ENCODE results near the gene FBXL20. TPM values are rescaled to one million over a fixed set of nuclear protein-coding genes. Genes with fewer than 3 reads are reported as not detected.
A peak's percentile ranks its signal among the peaks of the same experiment; 100 is the strongest.

The FBXL20 gene
- total and polyA plus RNA-seq, 9 of the 15 experiments (the other 6 are each of a cell fraction or from before 2014, with no cell fraction given) = 1.8 to 15.1 (median 5.6) TPM

GRCh38 chr17:39264119-39264518 is 137.3 kb downstream of the FBXL20 start:
- no peaks in the 10 kb centered on the region for H3K79me2 ChIP-seq (ENCODE audit: control insufficient read depth, insufficient read depth, low read length)
- DNase-seq (ENCODE audit: extremely low read depth in 1 of 4, low spot score in 3 of 4) (no peak), ATAC-seq (no peak), FAIRE-seq (no peak)
- no peak overlapping the region for H3K9ac ChIP-seq (ENCODE audit: insufficient read depth in 1 of 2, low read depth in 2 of 2, low read length in 2 of 2)
- H3K4me2 ChIP-seq (ENCODE audit: insufficient read depth, low read length) = no peak overlapping the region
- H3K9me1 ChIP-seq (ENCODE audit: control insufficient read depth, insufficient read depth, low read length) = no peaks in the 10 kb centered on the region
- no peak overlapping the region for H2AFZ ChIP-seq (ENCODE audit: low read depth, low read length)
- 65% methylated on average over 5 of the region's 5 CpGs for WGBS (ENCODE audit: insufficient coverage, low coverage, missing lambda C conversion rate)
- peaks cover 26% of the 10 kb centered on the region for H3K36me3 ChIP-seq (ENCODE audit: control insufficient read depth, insufficient read depth, low read length)
- POLR2A ChIA-PET = interaction anchor here (1.5 kb wide), 1 partner anchor 19 kb away, joined by 3 read pairs; no protein-coding TSS in a partner anchor
- BruUV-seq (replicated peaks) = no TSS peak
- no peaks in the 10 kb centered on the region for H3K9me3 ChIP-seq (replicated peaks; ENCODE audit: control insufficient read depth, insufficient read depth, low read depth, low read length)
- in situ Hi-C loops (cut with MboI) (no loop called here), intact Hi-C loops (cut with micrococcal nuclease) (no loop called here)
- no peaks in the 10 kb centered on the region; a peak in 1 of 5 replicates for H3K4me1 ChIP-seq (replicated peaks in 1 of 2; ENCODE audit: control insufficient read depth in 2 of 2, insufficient read depth in 2 of 2, low read length in 2 of 2)
- CTCF ChIA-PET (ENCODE audit: low intra/inter-chr PET ratio) = interaction anchor here (0.6 kb wide), 1 partner anchor 57 kb away, joined by 5 read pairs; no protein-coding TSS in a partner anchor
- H3K4me3 ChIP-seq = no peak overlapping the region
- H3K27ac ChIP-seq (ENCODE audit: extremely low read depth, low read depth, low read length) = no peak overlapping the region
- H3K27me3 ChIP-seq (ENCODE audit: control insufficient read depth in 2 of 2, insufficient read depth in 2 of 2, low read length in 2 of 2) = no peaks in the 10 kb centered on the region
- H4K20me1 ChIP-seq (replicated peaks; ENCODE audit: control insufficient read depth, insufficient read depth, low read length) = no peaks in the 10 kb centered on the region
- TF ChIP-seq ESRRA (IDR thresholded peaks at IDR 0.05; ENCODE audit: borderline replicate concordance, low read depth) (no peak), BRD4 (IDR thresholded peaks at IDR 0.05) (no peak), STAT5A (IDR thresholded peaks at IDR 0.05; ENCODE audit: borderline replicate concordance, low read length) (no peak), TCF3 (CRISPR knock-in tag; IDR thresholded peaks at IDR 0.05) (no peak)

- FAIRE-seq (peak; percentile 78), DNase-seq (ENCODE audit: extremely low read depth in 1 of 4, low spot score in 3 of 4) (peak; percentile 68 to 77 (median 74)), ATAC-seq (peak; percentile 95)
- in situ Hi-C loops (cut with MboI) (no loop called here), intact Hi-C loops (cut with micrococcal nuclease) (no loop called here)
- H3K4me2 ChIP-seq (ENCODE audit: insufficient read depth, low read length) = peak overlapping the region; percentile 19; the same call in 1 of the 2 replicates
- peak overlapping the region; percentile 64 for H2AFZ ChIP-seq (ENCODE audit: low read depth, low read length)
- no peaks in the 10 kb centered on the region for H3K9me1 ChIP-seq (ENCODE audit: control insufficient read depth, insufficient read depth, low read length)
- peak overlapping the region; percentile 49; the same call in 1 of the 3 replicates for H3K27ac ChIP-seq (ENCODE audit: extremely low read depth, low read depth, low read length)
- H3K4me1 ChIP-seq (replicated peaks in 1 of 2; ENCODE audit: control insufficient read depth in 2 of 2, insufficient read depth in 2 of 2, low read length in 2 of 2) = no peaks in the 10 kb centered on the region; a peak in 1 of 5 replicates
- ChIA-PET POLR2A (interaction anchor here (0.8 to 0.9 kb wide), 2 partner anchors 10 to 12 kb away, joined by 3 to 4 read pairs; no protein-coding TSS in a partner anchor), CTCF (ENCODE audit: low intra/inter-chr PET ratio) (interaction anchor here (0.6 to 0.8 kb wide), 2 partner anchors 25 to 65 kb away, joined by 3 read pairs; no protein-coding TSS in a partner anchor)
- no peak overlapping the region for H3K4me3 ChIP-seq
- peaks cover 33% of the 10 kb centered on the region for H3K36me3 ChIP-seq (ENCODE audit: control insufficient read depth, insufficient read depth, low read length)
- no TSS peak for BruUV-seq (replicated peaks)
- H3K9ac ChIP-seq (ENCODE audit: insufficient read depth in 1 of 2, low read depth in 2 of 2, low read length in 2 of 2) = no peak overlapping the region; a peak in 1 of 4 replicates
- no peaks in the 10 kb centered on the region for H3K27me3 ChIP-seq (ENCODE audit: control insufficient read depth in 2 of 2, insufficient read depth in 2 of 2, low read length in 2 of 2)
- H4K20me1 ChIP-seq (replicated peaks; ENCODE audit: control insufficient read depth, insufficient read depth, low read length) = no peaks in the 10 kb centered on the region
- H3K79me2 ChIP-seq (ENCODE audit: control insufficient read depth, insufficient read depth, low read length) = no peaks in the 10 kb centered on the region
- no peaks in the 10 kb centered on the region for H3K9me3 ChIP-seq (replicated peaks; ENCODE audit: control insufficient read depth, insufficient read depth, low read depth, low read length)
- WGBS (ENCODE audit: insufficient coverage, low coverage, missing lambda C conversion rate) = 32% methylated on average over 7 of the region's 7 CpGs
- TF ChIP-seq MEIS2 (IDR thresholded peaks at IDR 0.05; ENCODE audit: partially characterized antibody) (peak; percentile 40), JUND (IDR thresholded peaks at IDR 0.05; ENCODE audit: borderline replicate concordance, low read depth, low read length) (peak; percentile 48; the same call in 1 of the 2 replicates), JUND (tag; IDR thresholded peaks at IDR 0.05; ENCODE audit: borderline replicate concordance, low read depth, low read length) (peak; percentile 16; the same call in 1 of the 3 replicates), C11orf30 (IDR thresholded peaks at IDR 0.05; ENCODE audit: low read depth) (peak; percentile 63; the same call in 1 of the 2 replicates), ZKSCAN3 (CRISPR knock-in tag; IDR thresholded peaks at IDR 0.05) (no peak), RERE (CRISPR knock-in tag; IDR thresholded peaks at IDR 0.05; ENCODE audit: borderline replicate concordance) (no peak), SRSF1 (IDR thresholded peaks at IDR 0.05; ENCODE audit: low read depth, low read length) (no peak), NFIC (IDR thresholded peaks at IDR 0.05) (no peak)
These were observed 140.1 kb downstream of the FBXL20 start for GRCh38 chr17:39261286-39261685.
